GM21576 (cell line): Measurements from ENCODE around the gene PTGS2.
"Not testable (repeated sequence)": the region's sequence is repeated elsewhere in the genome, so short reads cannot be mapped to it uniquely, and the experiment has no call there.

ENCODE experiments used
- ATAC-seq: cut with Tn5 transposase; IDR thresholded peaks from one replicate; pipeline ENCODE4 v1.9.1; 2021; ENCODE audit warnings: mild to moderate bottlenecking, moderate library complexity; ENCODE audit not compliant: unreplicated experiment

Gene PTGS2

GRCh38 chr1:186670297-186671135 lies 9.7 kb downstream of the PTGS2 start:
- ATAC-seq: no peak

GRCh38 chr1:186669784-186670183 lies 10.4 kb downstream of the PTGS2 start:
- ATAC-seq: not testable (repeated sequence)

- not testable (repeated sequence) for ATAC-seq
These were observed 16.0 kb downstream of the PTGS2 start for GRCh38 chr1:186664217-186664616.

- ATAC-seq: no peak
These were observed 17.5 kb downstream of the PTGS2 start for GRCh38 chr1:186662752-186663151.

- no peak for ATAC-seq
These were observed 20.3 kb downstream of the PTGS2 start for GRCh38 chr1:186659890-186660341.

GRCh38 chr1:186658999-186659398 lies 21.2 kb downstream of the PTGS2 start:
- no peak for ATAC-seq

- no peak for ATAC-seq
These were observed 22.7 kb downstream of the PTGS2 start for GRCh38 chr1:186657481-186657880.

GRCh38 chr1:186655876-186656275 lies 24.3 kb downstream of the PTGS2 start:
- no peak for ATAC-seq

GRCh38 chr1:186654741-186655140 lies 25.5 kb downstream of the PTGS2 start:
- ATAC-seq: no peak

- ATAC-seq: no peak
These were observed 26.9 kb downstream of the PTGS2 start for GRCh38 chr1:186653312-186653711.

- ATAC-seq: no peak
These were observed 31.6 kb downstream of the PTGS2 start for GRCh38 chr1:186648613-186649012.

- ATAC-seq: not testable (repeated sequence)
These were observed 32.2 kb downstream of the PTGS2 start for GRCh38 chr1:186647985-186648384.

- ATAC-seq: no peak
These were observed 36.6 kb downstream of the PTGS2 start for GRCh38 chr1:186643614-186644013.

- not testable (repeated sequence) for ATAC-seq
These were observed 42.7 kb downstream of the PTGS2 start for GRCh38 chr1:186637567-186637966.

- ATAC-seq: no peak
These were observed 43.4 kb downstream of the PTGS2 start for GRCh38 chr1:186636786-186637185.

GRCh38 chr1:186634511-186634910 lies 45.7 kb downstream of the PTGS2 start:
- ATAC-seq: no peak

- ATAC-seq: no peak
These were observed 47.1 kb downstream of the PTGS2 start for GRCh38 chr1:186633116-186633515.

GRCh38 chr1:186629341-186629740 lies 50.9 kb downstream of the PTGS2 start:
- no peak for ATAC-seq

GRCh38 chr1:186628910-186629309 lies 51.3 kb downstream of the PTGS2 start:
- ATAC-seq: no peak

GRCh38 chr1:186627019-186627418 lies 53.2 kb downstream of the PTGS2 start:
- no peak for ATAC-seq

GRCh38 chr1:186626356-186626932 lies 53.8 kb downstream of the PTGS2 start:
- no peak for ATAC-seq

GRCh38 chr1:186623551-186623950 lies 56.7 kb downstream of the PTGS2 start:
- ATAC-seq: no peak
